HepG2 (cell line): ENCODE results near the gene MTHFR. TPM values are rescaled to one million over a fixed set of nuclear protein-coding genes. Genes with fewer than 3 reads are reported as not detected.
A peak's percentile ranks its signal among the peaks of the same experiment; 100 is the strongest.

Experiments used
- ATAC-seq: fragments of 200-7000 bp; cut with Tn5 transposase; 3 replicates; pipeline ENCODE4 v1.9.1; 2020; ENCODE audit warnings: mild to moderate bottlenecking, moderate library complexity
- BruUV-seq: library from RNA; stranded (reverse); fragments of 400-500 nt; replicated peaks from 2 replicates; lab custom pipeline; 2021; lab: Mats Ljungman, UMichigan
- CTCF ChIA-PET: fragments of 300-600 bp; formaldehyde crosslinking; extraction: SDS; loops from one replicate; lab custom pipeline; 2021; ENCODE audit warnings: low total read pairs, inconsistent platforms, low intra/inter-chr PET ratio; lab: Yijun Ruan, JAX
- POLR2A ChIA-PET: fragments of 350-600 bp; sonication (Branson Sonifier 250); formaldehyde crosslinking; loops from one replicate; lab custom pipeline; 2020; ENCODE audit warnings: antibody characterized with exemption, inconsistent platforms; lab: Yijun Ruan, JAX
- DNase-seq: peaks from one replicate; pipeline ENCODE4 v3.0.0-alpha.2; 2015; ENCODE audit warnings: low spot score
- FAIRE-seq: peaks from 3 replicates; lab custom pipeline; 2011; peaks lifted over from hg19 to GRCh38; lab: Jason Lieb, UNC
- H2AFZ ChIP-seq: one replicate; pipeline ENCODE4 v1.6.1; 2011; ENCODE audit warnings: low read length, inconsistent platforms
- H3K27ac ChIP-seq: fragments of 300-600 bp; 3 replicates; pipeline ENCODE4 v1.8.0; 2011; ENCODE audit warnings: mixed run types, mild to moderate bottlenecking, mixed read lengths, low read length, inconsistent platforms; ENCODE audit not compliant: insufficient read depth; ENCODE audit errors: extremely low read length
- H3K27me3 ChIP-seq, 2 experiments: fragments of 200-600 bp in 1 of 2; 2 replicates in 1 of 2; 3 replicates in 1 of 2; pipeline versions ENCODE4 v1.6.0 to v1.8.0; 2011; ENCODE audit warnings: low read length in 2 of 2, mild to moderate bottlenecking in 2 of 2, moderate library complexity in 2 of 2, inconsistent platforms in 1 of 2; ENCODE audit not compliant: insufficient read depth in 2 of 2, control insufficient read depth in 1 of 2
- H3K36me3 ChIP-seq, 2 experiments: fragments of 200-600 bp in 1 of 2; replicated peaks in 1 of 2; 2 replicates in 1 of 2; 3 replicates in 1 of 2; pipeline versions ENCODE4 v1.5.1 to v1.8.0; 2011; ENCODE audit warnings: low read length in 2 of 2, inconsistent platforms in 1 of 2; ENCODE audit not compliant: insufficient read depth in 2 of 2, control insufficient read depth in 1 of 2
- H3K4me1 ChIP-seq: 2 replicates; pipeline ENCODE4 v1.5.1; 2012; ENCODE audit warnings: low read length, inconsistent platforms; ENCODE audit not compliant: insufficient read depth
- H3K4me2 ChIP-seq: 2 replicates; pipeline ENCODE4 v1.6.0; 2011; ENCODE audit warnings: low read depth, low read length, inconsistent platforms
- H3K4me3 ChIP-seq, 3 experiments: fragments of 200-600 bp in 1 of 3; sonication (generic), shearing (Covaris generic) in 1 of 3; replicated peaks in 1 of 3; 2 replicates each; pipeline ENCODE4 v1.5.1; 2011 to 2016; ENCODE audit warnings: low read length in 3 of 3, inconsistent platforms in 2 of 3, low read depth in 2 of 3, mild to moderate bottlenecking in 2 of 3, control low read depth in 1 of 3, mixed read lengths in 1 of 3; ENCODE audit not compliant: insufficient read depth in 1 of 3
- H3K79me2 ChIP-seq: one replicate; pipeline ENCODE4 v1.6.1; 2011; ENCODE audit warnings: low read length, inconsistent platforms; ENCODE audit not compliant: insufficient read depth
- H3K9ac ChIP-seq: 2 replicates; pipeline ENCODE4 v1.6.0; 2011; ENCODE audit warnings: mild to moderate bottlenecking, low read depth, low read length, inconsistent platforms; ENCODE audit not compliant: insufficient read depth
- H3K9me3 ChIP-seq: 2 replicates; pipeline ENCODE4 v1.5.1; 2012; ENCODE audit warnings: mild to moderate bottlenecking, low read length
- H4K20me1 ChIP-seq: 2 replicates; pipeline ENCODE4 v1.6.0; 2011; ENCODE audit warnings: inconsistent platforms, mild to moderate bottlenecking, low read length, moderate library complexity; ENCODE audit not compliant: insufficient read depth
- KDM3A ChIP-seq: IDR thresholded peaks from 2 replicates; pipeline ENCODE4 v1.6.1; 2018; ENCODE audit warnings: low read depth, missing compliant biosample characterization
- PRDM15 ChIP-seq: sonication (generic); formaldehyde crosslinking; IDR thresholded peaks from 2 replicates; pipeline ENCODE4 v1.4.0; 2020; ENCODE audit warnings: missing genetic modification reagents
- SOX13 ChIP-seq, 3 experiments: fragments of 450-650 bp in 1 of 3; sonication (generic) in 1 of 3; formaldehyde crosslinking in 1 of 3; IDR thresholded peaks in 2 of 3; conservative IDR thresholded peaks in 1 of 3; 2 replicates each; pipeline versions ENCODE4 v1.5.0 to v1.6.1; 2016 to 2020; ENCODE audit warnings: antibody characterized with exemption in 1 of 3, mild to moderate bottlenecking in 1 of 3, missing compliant biosample characterization in 1 of 3, missing genetic modification reagents in 1 of 3, moderate library complexity in 1 of 3
- SOX6 ChIP-seq, 2 experiments: fragments of 450-650 bp in 1 of 2; sonication (generic) in 1 of 2; formaldehyde crosslinking in 1 of 2; IDR thresholded peaks; 2 replicates each; pipeline versions ENCODE4 v1.4.0 to v1.6.1; 2017 to 2020; ENCODE audit warnings: antibody characterized with exemption in 1 of 2, mild to moderate bottlenecking in 1 of 2, missing genetic modification reagents in 1 of 2
- WGBS: methylation state at CpG from one replicate; pipeline ENCODE4 v1.1.6; 2017; ENCODE audit warnings: low lambda C conversion rate; 5-methylcytosine and 5-hydroxymethylcytosine counted together
- in situ Hi-C: cut with HindIII; loops from 2 replicates; pipeline ENCODE4 v1.10.0; 2017; ENCODE audit warnings: low pct_unique_long_range_greater_than_20kb; ENCODE audit not compliant: extremely low pct_ligation_motif_present
- intact Hi-C: fragments of 100-400 bp; cut with micrococcal nuclease; formaldehyde crosslinking; loops from one replicate; pipeline ENCODE4 v1.10.0; 2022; ENCODE audit not compliant: unreplicated experiment
- polyA plus RNA-seq, 8 experiments: library from polyadenylated mRNA; depleted of rRNA in 3 of 8; stranded (reverse) in 7 of 8; unstranded in 1 of 8; fragments of >200 nt; fragmentation: Illumina TruSeq in 4 of 8; extraction: Trizol in 4 of 8; gene quantifications; 2 replicates each; pipeline versions ENCODE4 v1.2.1 to v1.2.3, GENCODE V29; 2011 to 2016; ENCODE audit warnings: low read depth in 4 of 8, missing spikeins in 1 of 8, mixed read lengths in 1 of 8; ENCODE audit not compliant: insufficient read depth in 1 of 8
- total RNA-seq, 5 experiments: library from RNA; depleted of rRNA; stranded (reverse); fragments of >200 nt; fragmentation: Illumina TruSeq; extraction: Trizol; gene quantifications; 2 replicates each; pipeline ENCODE4 v1.2.3, GENCODE V29; 2016; ENCODE audit warnings: low read depth in 1 of 5

MTHFR gene
- total and polyA plus RNA-seq, 2 of the 13 experiments (the other 11 are each of a cell fraction or from before 2014, with no cell fraction given): 3.8 to 8.2 TPM

- no TSS peak for BruUV-seq
- 54% methylated on average over 11 of the region's 11 CpGs for WGBS
- intact Hi-C loops (no loop called here), in situ Hi-C loops (no loop called here)
- Histone ChIP-seq H3K79me2 (no peaks in the 10 kb centered on the region), H3K4me1 (no peaks in the 10 kb centered on the region), H2AFZ (no peak overlapping the region), H3K27me3 (peaks cover 0 to 9% of the 10 kb centered on the region in 2 experiments; a peak in 1 of 5 replicates), H3K36me3 (peaks cover 1 to 6% of the 10 kb centered on the region in 2 experiments; a peak in 3 of 5 replicates), H3K9me3 (no peaks in the 10 kb centered on the region), H3K4me3 (no peak overlapping the region), H4K20me1 (no peaks in the 10 kb centered on the region), H3K9ac (no peak overlapping the region), H3K4me2 (no peak overlapping the region), H3K27ac (no peak overlapping the region)
- CTCF ChIA-PET: no interaction called here
- no peak for TF ChIP-seq KDM3A
- TF ChIP-seq PRDM15 (CRISPR knock-in tag): peak; percentile 86
- DNase-seq (no peak), FAIRE-seq (no peak), ATAC-seq (no peak)
- POLR2A ChIA-PET: no interaction called here
Measured at GRCh38 chr1:11850156-11850555, 44.4 kb upstream of the MTHFR start.

GRCh38 chr1:11848373-11848700, 42.6 kb upstream of the MTHFR start:
- in situ Hi-C loops: no loop called here

More at GRCh38 chr1:11848373-11848700, 42.6 kb upstream of the MTHFR start:
- peaks cover 15% of the 10 kb centered on the region for H3K4me1 ChIP-seq
- no peak overlapping the region for H2AFZ ChIP-seq
- TF ChIP-seq SOX13 (IDR thresholded peaks at IDR 0.05) (no peak), SOX13 (CRISPR knock-in tag; conservative IDR thresholded peaks at IDR 0.05 in 1 of 2, IDR thresholded peaks at IDR 0.05 in 1 of 2) (no peak), SOX6 (IDR thresholded peaks at IDR 0.05) (no peak), SOX6 (CRISPR knock-in tag; IDR thresholded peaks at IDR 0.05) (no peak)
- 0 out of 5 replicates have a peak, but pooled peaks cover 0 to 3% of the 10 kb centered on the region in 2 experiments for H3K27me3 ChIP-seq
- no peak overlapping the region for H3K27ac ChIP-seq
- FAIRE-seq (no peak), ATAC-seq (no peak), DNase-seq (no peak)
- POLR2A ChIA-PET: interaction anchor here (1.1 kb wide), 1 partner anchor 66 kb away, joined by 3 read pairs; no protein-coding TSS in a partner anchor
- no peak overlapping the region for H3K4me2 ChIP-seq
- intact Hi-C loops: no loop called here
- no TSS peak for BruUV-seq
- no peak overlapping the region for H3K9ac ChIP-seq
- H3K4me3 ChIP-seq: no peak overlapping the region
- H3K36me3 ChIP-seq: peaks cover 1 to 19% of the 10 kb centered on the region in 2 experiments
- H3K79me2 ChIP-seq: no peaks in the 10 kb centered on the region
- 93% methylated on average over 9 of the region's 9 CpGs for WGBS
- no peaks in the 10 kb centered on the region for H4K20me1 ChIP-seq
- CTCF ChIA-PET: no interaction called here
- H3K9me3 ChIP-seq: no peaks in the 10 kb centered on the region
